WTC11 (cell line): ENCODE data around the gene HNF1A. TPM values are rescaled to one million over a fixed set of nuclear protein-coding genes. Genes with fewer than 3 reads are reported as not detected.
A peak's percentile ranks its signal among the peaks of the same experiment; 100 is the strongest.

Experiments used
- ATAC-seq: fragments of 200-7000 bp; cut with Tn5 transposase; 2 replicates; pipeline ENCODE4 v1.10.0; 2021; ENCODE audit warnings: mild to moderate bottlenecking, moderate library complexity
- CTCF ChIA-PET: fragments of 300-600 bp; sonication (Branson Sonifier 250); formaldehyde crosslinking; loops from one replicate; lab custom pipeline; 2021; ENCODE audit warnings: antibody characterized with exemption; lab: Charles Lee
- POLR2A ChIA-PET: fragments of 350-600 bp; sonication (Branson Sonifier 250); formaldehyde crosslinking; loops from one replicate; lab custom pipeline; 2021; ENCODE audit warnings: antibody characterized with exemption; lab: Charles Lee
- DNase-seq: peaks from one replicate; pipeline ENCODE4 v3.0.0; 2021; ENCODE audit warnings: low spot score
- H3K27ac Mint-ChIP-seq: 2 replicates; pipeline ENCODE4 v1.8.0; 2021; ENCODE audit warnings: mixed read lengths
- H3K27me3 Mint-ChIP-seq: 2 replicates; pipeline ENCODE4 v1.8.0; 2021; ENCODE audit warnings: low read depth, mild to moderate bottlenecking, moderate library complexity, mixed read lengths
- H3K36me3 Mint-ChIP-seq: 2 replicates; pipeline ENCODE4 v1.8.0; 2021; ENCODE audit warnings: mixed read lengths
- H3K4me1 Mint-ChIP-seq: 2 replicates; pipeline ENCODE4 v1.8.0; 2022; ENCODE audit warnings: mixed read lengths
- H3K4me3 Mint-ChIP-seq: 2 replicates; pipeline ENCODE4 v1.8.0; 2021; ENCODE audit warnings: mild to moderate bottlenecking, moderate library complexity, mixed read lengths
- H3K9me3 Mint-ChIP-seq: 2 replicates; pipeline ENCODE4 v1.8.0; 2021; ENCODE audit warnings: mixed read lengths
- CREB1 ChIP-seq: sonication (generic); formaldehyde crosslinking; IDR thresholded peaks from 2 replicates; pipeline ENCODE4 v1.8.0; 2023; ENCODE audit warnings: mild to moderate bottlenecking, missing genetic modification reagents
- CREM ChIP-seq: sonication (generic); formaldehyde crosslinking; IDR thresholded peaks from 2 replicates; pipeline ENCODE4 v1.8.1; 2022; ENCODE audit warnings: mild to moderate bottlenecking, missing genetic modification reagents, moderate library complexity
- FOXJ3 ChIP-seq: sonication (generic); formaldehyde crosslinking; IDR thresholded peaks from 2 replicates; pipeline ENCODE4 v1.9.0; 2021; ENCODE audit warnings: missing genetic modification reagents, mild to moderate bottlenecking, borderline replicate concordance
- GABPB1 ChIP-seq: sonication (generic); formaldehyde crosslinking; IDR thresholded peaks from 2 replicates; pipeline ENCODE4 v1.8.1; 2023; ENCODE audit warnings: mild to moderate bottlenecking, missing genetic modification reagents
- IRF2 ChIP-seq: sonication (generic); formaldehyde crosslinking; IDR thresholded peaks from 2 replicates; pipeline ENCODE4 v1.8.0; 2022; ENCODE audit warnings: low read depth, missing genetic modification reagents, borderline replicate concordance
- JUN ChIP-seq: sonication (generic); formaldehyde crosslinking; IDR thresholded peaks from 2 replicates; pipeline ENCODE4 v1.8.0; 2023; ENCODE audit warnings: mild to moderate bottlenecking, missing genetic modification reagents
- OVOL2 ChIP-seq: fragments of 250-450 bp; sonication (Bioruptor Pico); IDR thresholded peaks from 2 replicates; pipeline ENCODE4 v1.9.0; 2021; ENCODE audit warnings: mild to moderate bottlenecking, borderline replicate concordance
- SMAD3 ChIP-seq: sonication (generic); formaldehyde crosslinking; IDR thresholded peaks from 2 replicates; pipeline ENCODE4 v1.8.0; 2022; ENCODE audit warnings: missing genetic modification reagents, mild to moderate bottlenecking, borderline replicate concordance
- SOX15 ChIP-seq: fragments of 250-450 bp; sonication (Bioruptor Pico); IDR thresholded peaks from 2 replicates; pipeline ENCODE4 v1.9.0; 2021; ENCODE audit warnings: mild to moderate bottlenecking
- ZNF219 ChIP-seq: sonication (generic); formaldehyde crosslinking; IDR thresholded peaks from 2 replicates; pipeline ENCODE4 v1.8.0; 2023; ENCODE audit warnings: missing genetic modification reagents, mild to moderate bottlenecking, borderline replicate concordance
- ZNF416 ChIP-seq: fragments of 250-450 bp; sonication (Bioruptor Pico); IDR thresholded peaks from 2 replicates; pipeline ENCODE4 v1.9.0; 2021; ENCODE audit warnings: mild to moderate bottlenecking, inconsistent platforms
- ZNF423 ChIP-seq: fragments of 250-450 bp; sonication (Bioruptor Pico); IDR thresholded peaks from 2 replicates; pipeline ENCODE4 v2.1.2; 2022; ENCODE audit warnings: mild to moderate bottlenecking, moderate library complexity
- total RNA-seq: library from RNA; stranded (reverse); gene quantifications from 3 replicates; pipeline ENCODE4 v1.2.3, GENCODE V29; 2021
- TF ChIP-seq, protein P1 (sequence below): sonication (generic); formaldehyde crosslinking; IDR thresholded peaks from 2 replicates; pipeline ENCODE4 v1.8.1; 2022; ENCODE audit warnings: missing genetic modification reagents, borderline replicate concordance
- TF ChIP-seq, protein P2 (sequence below): fragments of 200-600 bp; IDR thresholded peaks from 2 replicates; pipeline ENCODE4 v1.8.0; 2022; ENCODE audit warnings: antibody characterized with exemption
- TF ChIP-seq, protein P3 (sequence below): sonication (generic); formaldehyde crosslinking; IDR thresholded peaks from 2 replicates; pipeline ENCODE4 v1.8.1; 2022; ENCODE audit warnings: mild to moderate bottlenecking, missing genetic modification reagents, moderate library complexity, borderline replicate concordance
- TF ChIP-seq, protein P4 (sequence below): sonication (generic); formaldehyde crosslinking; IDR thresholded peaks from 2 replicates; pipeline ENCODE4 v1.8.1; 2023; ENCODE audit warnings: mild to moderate bottlenecking, missing genetic modification reagents
- TF ChIP-seq, protein P5 (sequence below): sonication (generic); formaldehyde crosslinking; IDR thresholded peaks from 2 replicates; pipeline ENCODE4 v1.8.1; 2022; ENCODE audit warnings: low read depth, mild to moderate bottlenecking, moderate library complexity, missing genetic modification reagents, borderline replicate concordance
- TF ChIP-seq, protein P6 (sequence below): sonication (generic); formaldehyde crosslinking; IDR thresholded peaks from 2 replicates; pipeline ENCODE4 v1.8.0; 2022; ENCODE audit warnings: mild to moderate bottlenecking, missing genetic modification reagents
- TF ChIP-seq, protein P7 (sequence below): sonication (generic); formaldehyde crosslinking; IDR thresholded peaks from 2 replicates; pipeline ENCODE4 v1.8.1; 2022; ENCODE audit warnings: mild to moderate bottlenecking, moderate library complexity, missing genetic modification reagents
- TF ChIP-seq, protein P8 (sequence below): sonication (generic); formaldehyde crosslinking; IDR thresholded peaks from 2 replicates; pipeline ENCODE4 v1.8.0; 2023; ENCODE audit warnings: mild to moderate bottlenecking, missing genetic modification reagents

HNF1A gene
- total RNA-seq, 1 experiment from 2014 or later = not detected

DNA sequence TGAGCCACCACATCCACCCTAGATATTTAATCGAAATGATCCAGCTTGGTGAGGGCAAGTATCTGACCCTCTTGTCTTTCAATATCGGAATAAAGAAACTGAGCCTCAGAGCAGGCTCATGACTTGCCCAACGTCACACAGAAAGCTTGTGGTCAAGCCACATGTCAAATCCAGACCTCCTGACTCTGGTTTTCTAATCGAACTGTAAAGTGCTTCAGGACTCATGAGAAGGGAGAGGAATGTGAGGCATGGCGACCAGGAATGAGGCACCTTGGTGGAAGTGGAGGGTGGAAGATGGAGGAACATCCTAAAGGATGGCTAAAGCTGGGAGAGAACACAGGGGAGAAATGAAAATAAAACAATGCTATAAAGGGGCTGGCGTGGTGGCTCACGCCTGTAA lies 46.3 kb upstream of the HNF1A start:
- Mint-ChIP-seq H3K9me3 (no peaks in the 10 kb centered on the region), H3K27ac (peak overlapping the region; percentile 22; the same call in 1 of the 2 replicates), H3K4me1 (peaks cover 17% of the 10 kb centered on the region), H3K36me3 (no peaks in the 10 kb centered on the region), H3K27me3 (no peaks in the 10 kb centered on the region), H3K4me3 (no peak overlapping the region)
- no peak for ATAC-seq
- CTCF ChIA-PET = interaction anchor here (0.6 to 1.4 kb wide), 4 partner anchors 11 to 40 kb away, joined by 3 to 7 read pairs (median 4); no protein-coding TSS in a partner anchor
- TF ChIP-seq, protein P1, sequence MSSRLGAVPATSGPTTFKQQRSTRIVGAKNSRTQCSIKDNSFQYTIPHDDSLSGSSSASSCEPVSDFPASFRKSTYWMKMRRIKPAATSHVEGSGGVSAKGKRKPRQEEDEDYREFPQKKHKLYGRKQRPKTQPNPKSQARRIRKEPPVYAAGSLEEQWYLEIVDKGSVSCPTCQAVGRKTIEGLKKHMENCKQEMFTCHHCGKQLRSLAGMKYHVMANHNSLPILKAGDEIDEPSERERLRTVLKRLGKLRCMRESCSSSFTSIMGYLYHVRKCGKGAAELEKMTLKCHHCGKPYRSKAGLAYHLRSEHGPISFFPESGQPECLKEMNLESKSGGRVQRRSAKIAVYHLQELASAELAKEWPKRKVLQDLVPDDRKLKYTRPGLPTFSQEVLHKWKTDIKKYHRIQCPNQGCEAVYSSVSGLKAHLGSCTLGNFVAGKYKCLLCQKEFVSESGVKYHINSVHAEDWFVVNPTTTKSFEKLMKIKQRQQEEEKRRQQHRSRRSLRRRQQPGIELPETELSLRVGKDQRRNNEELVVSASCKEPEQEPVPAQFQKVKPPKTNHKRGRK (CRISPR knock-in tag) = no peak
- TF ChIP-seq FOXJ3 (CRISPR knock-in tag) (no peak), CREM (CRISPR knock-in tag) (no peak), ZNF219 (no peak), IRF2 (CRISPR knock-in tag) (no peak), CREB1 (no peak), OVOL2 (CRISPR knock-in tag) (no peak), GABPB1 (CRISPR knock-in tag) (no peak), SOX15 (no peak), ZNF416 (no peak), JUN (CRISPR knock-in tag) (no peak), SMAD3 (no peak), ZNF423 (CRISPR knock-in tag) (no peak)
- TF ChIP-seq, protein P2, sequence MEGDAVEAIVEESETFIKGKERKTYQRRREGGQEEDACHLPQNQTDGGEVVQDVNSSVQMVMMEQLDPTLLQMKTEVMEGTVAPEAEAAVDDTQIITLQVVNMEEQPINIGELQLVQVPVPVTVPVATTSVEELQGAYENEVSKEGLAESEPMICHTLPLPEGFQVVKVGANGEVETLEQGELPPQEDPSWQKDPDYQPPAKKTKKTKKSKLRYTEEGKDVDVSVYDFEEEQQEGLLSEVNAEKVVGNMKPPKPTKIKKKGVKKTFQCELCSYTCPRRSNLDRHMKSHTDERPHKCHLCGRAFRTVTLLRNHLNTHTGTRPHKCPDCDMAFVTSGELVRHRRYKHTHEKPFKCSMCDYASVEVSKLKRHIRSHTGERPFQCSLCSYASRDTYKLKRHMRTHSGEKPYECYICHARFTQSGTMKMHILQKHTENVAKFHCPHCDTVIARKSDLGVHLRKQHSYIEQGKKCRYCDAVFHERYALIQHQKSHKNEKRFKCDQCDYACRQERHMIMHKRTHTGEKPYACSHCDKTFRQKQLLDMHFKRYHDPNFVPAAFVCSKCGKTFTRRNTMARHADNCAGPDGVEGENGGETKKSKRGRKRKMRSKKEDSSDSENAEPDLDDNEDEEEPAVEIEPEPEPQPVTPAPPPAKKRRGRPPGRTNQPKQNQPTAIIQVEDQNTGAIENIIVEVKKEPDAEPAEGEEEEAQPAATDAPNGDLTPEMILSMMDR = no peak
- TF ChIP-seq, protein P3, sequence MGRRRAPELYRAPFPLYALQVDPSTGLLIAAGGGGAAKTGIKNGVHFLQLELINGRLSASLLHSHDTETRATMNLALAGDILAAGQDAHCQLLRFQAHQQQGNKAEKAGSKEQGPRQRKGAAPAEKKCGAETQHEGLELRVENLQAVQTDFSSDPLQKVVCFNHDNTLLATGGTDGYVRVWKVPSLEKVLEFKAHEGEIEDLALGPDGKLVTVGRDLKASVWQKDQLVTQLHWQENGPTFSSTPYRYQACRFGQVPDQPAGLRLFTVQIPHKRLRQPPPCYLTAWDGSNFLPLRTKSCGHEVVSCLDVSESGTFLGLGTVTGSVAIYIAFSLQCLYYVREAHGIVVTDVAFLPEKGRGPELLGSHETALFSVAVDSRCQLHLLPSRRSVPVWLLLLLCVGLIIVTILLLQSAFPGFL = no peak
- TF ChIP-seq, protein P4, sequence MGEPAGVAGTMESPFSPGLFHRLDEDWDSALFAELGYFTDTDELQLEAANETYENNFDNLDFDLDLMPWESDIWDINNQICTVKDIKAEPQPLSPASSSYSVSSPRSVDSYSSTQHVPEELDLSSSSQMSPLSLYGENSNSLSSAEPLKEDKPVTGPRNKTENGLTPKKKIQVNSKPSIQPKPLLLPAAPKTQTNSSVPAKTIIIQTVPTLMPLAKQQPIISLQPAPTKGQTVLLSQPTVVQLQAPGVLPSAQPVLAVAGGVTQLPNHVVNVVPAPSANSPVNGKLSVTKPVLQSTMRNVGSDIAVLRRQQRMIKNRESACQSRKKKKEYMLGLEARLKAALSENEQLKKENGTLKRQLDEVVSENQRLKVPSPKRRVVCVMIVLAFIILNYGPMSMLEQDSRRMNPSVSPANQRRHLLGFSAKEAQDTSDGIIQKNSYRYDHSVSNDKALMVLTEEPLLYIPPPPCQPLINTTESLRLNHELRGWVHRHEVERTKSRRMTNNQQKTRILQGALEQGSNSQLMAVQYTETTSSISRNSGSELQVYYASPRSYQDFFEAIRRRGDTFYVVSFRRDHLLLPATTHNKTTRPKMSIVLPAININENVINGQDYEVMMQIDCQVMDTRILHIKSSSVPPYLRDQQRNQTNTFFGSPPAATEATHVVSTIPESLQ = no peak
- TF ChIP-seq, protein P5, sequence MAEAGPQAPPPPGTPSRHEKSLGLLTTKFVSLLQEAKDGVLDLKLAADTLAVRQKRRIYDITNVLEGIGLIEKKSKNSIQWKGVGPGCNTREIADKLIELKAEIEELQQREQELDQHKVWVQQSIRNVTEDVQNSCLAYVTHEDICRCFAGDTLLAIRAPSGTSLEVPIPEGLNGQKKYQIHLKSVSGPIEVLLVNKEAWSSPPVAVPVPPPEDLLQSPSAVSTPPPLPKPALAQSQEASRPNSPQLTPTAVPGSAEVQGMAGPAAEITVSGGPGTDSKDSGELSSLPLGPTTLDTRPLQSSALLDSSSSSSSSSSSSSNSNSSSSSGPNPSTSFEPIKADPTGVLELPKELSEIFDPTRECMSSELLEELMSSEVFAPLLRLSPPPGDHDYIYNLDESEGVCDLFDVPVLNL (CRISPR knock-in tag) = no peak
- TF ChIP-seq, protein P6, sequence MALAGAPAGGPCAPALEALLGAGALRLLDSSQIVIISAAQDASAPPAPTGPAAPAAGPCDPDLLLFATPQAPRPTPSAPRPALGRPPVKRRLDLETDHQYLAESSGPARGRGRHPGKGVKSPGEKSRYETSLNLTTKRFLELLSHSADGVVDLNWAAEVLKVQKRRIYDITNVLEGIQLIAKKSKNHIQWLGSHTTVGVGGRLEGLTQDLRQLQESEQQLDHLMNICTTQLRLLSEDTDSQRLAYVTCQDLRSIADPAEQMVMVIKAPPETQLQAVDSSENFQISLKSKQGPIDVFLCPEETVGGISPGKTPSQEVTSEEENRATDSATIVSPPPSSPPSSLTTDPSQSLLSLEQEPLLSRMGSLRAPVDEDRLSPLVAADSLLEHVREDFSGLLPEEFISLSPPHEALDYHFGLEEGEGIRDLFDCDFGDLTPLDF (CRISPR knock-in tag) = no peak
- TF ChIP-seq, protein P7, sequence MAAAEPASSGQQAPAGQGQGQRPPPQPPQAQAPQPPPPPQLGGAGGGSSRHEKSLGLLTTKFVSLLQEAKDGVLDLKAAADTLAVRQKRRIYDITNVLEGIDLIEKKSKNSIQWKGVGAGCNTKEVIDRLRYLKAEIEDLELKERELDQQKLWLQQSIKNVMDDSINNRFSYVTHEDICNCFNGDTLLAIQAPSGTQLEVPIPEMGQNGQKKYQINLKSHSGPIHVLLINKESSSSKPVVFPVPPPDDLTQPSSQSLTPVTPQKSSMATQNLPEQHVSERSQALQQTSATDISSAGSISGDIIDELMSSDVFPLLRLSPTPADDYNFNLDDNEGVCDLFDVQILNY (CRISPR knock-in tag) = no peak
- TF ChIP-seq, protein P8, sequence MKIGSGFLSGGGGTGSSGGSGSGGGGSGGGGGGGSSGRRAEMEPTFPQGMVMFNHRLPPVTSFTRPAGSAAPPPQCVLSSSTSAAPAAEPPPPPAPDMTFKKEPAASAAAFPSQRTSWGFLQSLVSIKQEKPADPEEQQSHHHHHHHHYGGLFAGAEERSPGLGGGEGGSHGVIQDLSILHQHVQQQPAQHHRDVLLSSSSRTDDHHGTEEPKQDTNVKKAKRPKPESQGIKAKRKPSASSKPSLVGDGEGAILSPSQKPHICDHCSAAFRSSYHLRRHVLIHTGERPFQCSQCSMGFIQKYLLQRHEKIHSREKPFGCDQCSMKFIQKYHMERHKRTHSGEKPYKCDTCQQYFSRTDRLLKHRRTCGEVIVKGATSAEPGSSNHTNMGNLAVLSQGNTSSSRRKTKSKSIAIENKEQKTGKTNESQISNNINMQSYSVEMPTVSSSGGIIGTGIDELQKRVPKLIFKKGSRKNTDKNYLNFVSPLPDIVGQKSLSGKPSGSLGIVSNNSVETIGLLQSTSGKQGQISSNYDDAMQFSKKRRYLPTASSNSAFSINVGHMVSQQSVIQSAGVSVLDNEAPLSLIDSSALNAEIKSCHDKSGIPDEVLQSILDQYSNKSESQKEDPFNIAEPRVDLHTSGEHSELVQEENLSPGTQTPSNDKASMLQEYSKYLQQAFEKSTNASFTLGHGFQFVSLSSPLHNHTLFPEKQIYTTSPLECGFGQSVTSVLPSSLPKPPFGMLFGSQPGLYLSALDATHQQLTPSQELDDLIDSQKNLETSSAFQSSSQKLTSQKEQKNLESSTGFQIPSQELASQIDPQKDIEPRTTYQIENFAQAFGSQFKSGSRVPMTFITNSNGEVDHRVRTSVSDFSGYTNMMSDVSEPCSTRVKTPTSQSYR (CRISPR knock-in tag) = no peak
- no peak for DNase-seq
- POLR2A ChIA-PET = no interaction called here
